ENCODE results near the gene FAM135A.

GRCh38 chr6:70551566-70551965 lies 138.3 kb downstream of the FAM135A start:
- no peak for TF ChIP-seq CTCF (IDR thresholded peaks at IDR 0.05)
- no peak for TF ChIP-seq POLR2A (IDR thresholded peaks at IDR 0.05)

All from uterus (tissue), 2 donors.